ENCODE data around the gene PATE2. TPM values are rescaled to one million over a fixed set of nuclear protein-coding genes. Genes with fewer than 3 reads are reported as not detected.

PATE2 gene
- polyA plus RNA-seq, 3 donors from 2014 or later: not detected

DNA sequence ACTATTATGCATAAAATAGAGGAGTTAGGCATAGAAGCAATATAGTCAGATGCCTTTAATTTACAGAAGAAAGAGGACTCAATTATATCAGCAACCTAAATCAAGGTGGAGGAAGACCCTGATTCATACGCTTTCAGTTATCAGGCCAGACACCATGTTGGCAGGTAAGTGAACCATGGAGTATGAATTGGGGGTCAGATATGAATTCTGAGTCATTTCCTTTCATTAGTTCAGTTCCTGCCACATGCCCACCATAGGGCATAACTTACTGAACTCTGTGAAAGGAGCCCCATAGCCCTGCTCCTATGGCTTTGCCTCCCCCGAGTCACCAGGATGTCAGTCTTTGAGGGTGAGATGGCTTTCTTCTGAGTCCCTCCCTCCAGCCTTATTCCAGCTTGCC, 15.1 kb downstream of the PATE2 start:
- no peak for DNase-seq
- Mint-ChIP-seq H3K4me3 (no peak overlapping the region), H3K9me3 (no peaks in the 10 kb centered on the region), H3K36me3 (no peaks in the 10 kb centered on the region), H3K4me1 (no peaks in the 10 kb centered on the region), H3K27me3 (ENCODE audit: low read depth in 3 of 3) (peaks cover 7 to 16% (median 7%) of the 10 kb centered on the region in 3 donors), H3K27ac (no peak overlapping the region)

DNA sequence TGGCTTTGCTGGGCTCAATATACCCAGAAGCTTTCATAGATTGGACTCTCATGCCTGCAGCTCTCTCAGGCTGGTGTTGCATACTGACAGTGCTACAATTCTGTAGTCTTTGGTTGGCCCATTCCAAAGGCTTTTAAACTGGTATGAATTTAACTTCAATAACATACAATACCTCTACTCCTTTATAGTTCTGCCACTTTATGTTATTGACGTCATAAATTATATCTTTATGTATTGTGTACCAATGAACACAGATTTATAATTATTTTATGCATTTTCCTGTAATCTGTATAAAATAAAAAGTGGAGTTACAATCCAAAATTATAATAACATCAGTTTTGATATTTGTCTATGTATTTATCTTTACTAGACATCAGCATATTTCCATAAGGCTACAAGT, 16.2 kb downstream of the PATE2 start:
- Mint-ChIP-seq H3K4me1 (no peaks in the 10 kb centered on the region), H3K4me3 (no peak overlapping the region), H3K36me3 (no peaks in the 10 kb centered on the region), H3K9me3 (no peaks in the 10 kb centered on the region), H3K27ac (no peak overlapping the region), H3K27me3 (ENCODE audit: low read depth in 3 of 3) (peaks cover 4 to 16% (median 7%) of the 10 kb centered on the region in 3 donors)
- DNase-seq: no peak

DNA sequence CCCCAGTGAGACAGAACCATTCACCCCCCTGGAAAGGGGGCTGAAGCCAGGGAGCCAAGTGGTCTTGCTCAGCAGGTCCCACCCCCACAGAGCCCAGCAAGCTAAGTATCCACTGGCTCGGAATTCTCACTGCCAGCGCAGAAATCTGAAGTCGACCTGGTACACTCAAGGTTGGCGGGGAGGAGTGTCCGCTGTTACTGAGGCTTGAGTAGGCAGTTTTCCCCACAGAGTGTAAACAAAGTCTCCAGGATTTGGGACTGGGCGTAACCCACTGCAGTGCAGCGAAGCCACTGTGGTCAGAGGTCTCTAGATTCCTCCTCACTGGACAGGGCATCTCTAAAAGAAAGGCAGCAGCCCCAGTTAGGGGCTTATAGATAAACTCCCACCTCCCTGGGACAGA, 22.6 kb downstream of the PATE2 start:
- Mint-ChIP-seq H3K27ac (no peak overlapping the region), H3K27me3 (ENCODE audit: low read depth in 3 of 3) (peaks cover 2 to 15% (median 3%) of the 10 kb centered on the region in 3 donors), H3K36me3 (no peaks in the 10 kb centered on the region), H3K4me1 (no peaks in the 10 kb centered on the region), H3K9me3 (peaks cover 0 to 4% (median 0%) of the 10 kb centered on the region in 6 donors), H3K4me3 (no peak overlapping the region)
- no peak for DNase-seq

DNA sequence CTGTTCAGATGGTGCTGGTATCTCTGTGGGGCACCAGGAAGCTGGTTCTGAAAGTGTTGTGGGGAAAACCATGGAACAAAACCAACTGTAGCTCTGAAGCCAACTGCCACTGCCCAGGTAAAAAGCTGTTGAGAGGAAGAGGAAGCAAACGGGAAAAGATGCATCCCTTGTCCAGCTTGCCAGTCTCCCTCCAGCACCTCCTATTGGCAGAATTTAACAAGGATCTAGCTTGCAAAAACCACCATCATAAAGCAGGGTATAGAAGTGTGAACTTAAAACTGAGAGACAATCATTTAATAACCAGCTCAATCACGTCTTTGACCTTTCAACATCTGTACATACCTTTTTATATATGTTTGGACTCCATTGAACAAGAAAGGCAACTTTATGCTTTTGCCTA, 28.0 kb downstream of the PATE2 start:
- Mint-ChIP-seq H3K27ac (no peak overlapping the region), H3K36me3 (no peaks in the 10 kb centered on the region), H3K4me1 (no peaks in the 10 kb centered on the region), H3K27me3 (ENCODE audit: low read depth in 3 of 3) (peaks cover 0 to 5% (median 3%) of the 10 kb centered on the region in 3 donors), H3K9me3 (peaks cover 0 to 4% (median 0%) of the 10 kb centered on the region in 6 donors), H3K4me3 (no peak overlapping the region)
- DNase-seq: no peak

DNA sequence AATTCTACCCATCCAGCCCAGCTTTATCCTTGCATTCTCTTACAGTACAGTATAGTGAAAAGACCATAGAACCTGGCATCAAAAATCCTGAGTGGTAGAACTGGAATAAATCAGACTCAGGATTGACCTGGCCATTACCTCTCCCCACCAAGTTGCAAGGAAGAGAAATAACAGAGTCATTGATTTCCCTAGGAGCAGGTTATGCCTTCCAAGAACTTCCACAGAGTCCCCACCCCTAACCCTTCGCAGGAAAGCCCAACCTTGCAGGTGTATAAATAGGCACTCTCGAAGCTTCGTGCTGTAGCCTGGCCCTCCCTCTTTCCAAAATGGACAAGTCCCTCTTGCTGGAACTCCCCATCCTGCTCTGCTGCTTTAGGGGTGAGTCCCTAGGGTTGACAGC, 32.6 kb downstream of the PATE2 start, which contains the start of gene PATE1:
Gene PATE1 (plus strand): TSS at position 301 of the 400 bp plus-strand sequence. CDS start 26 bp downstream, at position 327.
- Mint-ChIP-seq H3K27ac (no peak within 1 kb of the TSS), H3K9me3 (peaks cover 0 to 1% (median 0%) of the 10 kb centered on the region in 6 donors), H3K27me3 (ENCODE audit: low read depth in 3 of 3) (peaks cover 0 to 5% (median 3%) of the 10 kb centered on the region in 3 donors), H3K4me3 (no peak within 1 kb of the TSS), H3K4me1 (no peaks in the 10 kb centered on the region), H3K36me3 (no peaks in the 10 kb centered on the region)
- no peak for DNase-seq

DNA sequence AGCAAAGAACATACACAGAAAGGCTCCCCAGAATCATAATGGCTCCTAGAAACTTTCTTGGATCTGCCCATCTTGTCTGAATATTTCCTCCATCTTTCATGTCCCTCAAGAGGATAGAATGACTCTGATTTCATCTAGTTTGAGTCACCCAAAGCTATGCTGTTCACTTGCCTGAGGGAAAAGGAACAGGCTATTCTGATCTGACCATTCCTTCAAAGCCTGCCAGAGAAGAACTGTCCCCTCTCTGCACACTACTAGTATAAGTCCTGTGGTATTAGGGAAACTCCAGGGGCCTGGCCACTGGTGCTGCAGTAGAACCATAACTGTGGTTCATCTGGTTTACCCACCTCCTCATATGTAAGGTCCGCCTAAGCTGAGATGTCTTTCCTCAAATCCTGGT, 34.9 kb downstream of the PATE2 start:
- Mint-ChIP-seq H3K9me3 (peaks cover 0 to under 1% (median 0%) of the 10 kb centered on the region in 6 donors), H3K27me3 (ENCODE audit: low read depth in 3 of 3) (peaks cover 0 to 8% (median 3%) of the 10 kb centered on the region in 3 donors), H3K4me1 (no peaks in the 10 kb centered on the region), H3K36me3 (no peaks in the 10 kb centered on the region), H3K27ac (no peak overlapping the region), H3K4me3 (no peak overlapping the region)
- no peak for DNase-seq

DNA sequence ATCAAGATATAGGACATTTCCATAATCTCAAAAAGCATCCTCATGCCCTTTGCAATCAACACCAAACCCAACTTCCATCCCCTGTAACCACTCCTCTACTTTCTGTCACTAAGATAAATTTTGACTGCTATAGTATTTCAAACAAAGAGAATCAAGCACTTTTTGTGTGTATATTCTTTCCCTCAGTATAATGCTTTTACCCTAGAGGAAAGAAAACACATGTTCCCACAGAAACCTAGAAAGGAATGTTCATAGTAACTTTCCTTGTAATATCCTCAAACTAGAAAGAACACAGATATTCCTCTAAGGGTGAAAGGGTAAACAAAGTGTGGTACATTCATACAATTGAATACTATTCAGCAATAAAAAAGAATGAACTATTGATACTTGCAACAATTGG, 38.0 kb downstream of the PATE2 start:
- Mint-ChIP-seq H3K4me3 (no peak overlapping the region), H3K27me3 (ENCODE audit: low read depth in 3 of 3) (peaks cover 0 to 8% (median 7%) of the 10 kb centered on the region in 3 donors), H3K36me3 (no peaks in the 10 kb centered on the region), H3K4me1 (no peaks in the 10 kb centered on the region), H3K27ac (no peak overlapping the region), H3K9me3 (peaks cover 0 to 13% (median 4%) of the 10 kb centered on the region in 6 donors)
- DNase-seq: no peak

DNA sequence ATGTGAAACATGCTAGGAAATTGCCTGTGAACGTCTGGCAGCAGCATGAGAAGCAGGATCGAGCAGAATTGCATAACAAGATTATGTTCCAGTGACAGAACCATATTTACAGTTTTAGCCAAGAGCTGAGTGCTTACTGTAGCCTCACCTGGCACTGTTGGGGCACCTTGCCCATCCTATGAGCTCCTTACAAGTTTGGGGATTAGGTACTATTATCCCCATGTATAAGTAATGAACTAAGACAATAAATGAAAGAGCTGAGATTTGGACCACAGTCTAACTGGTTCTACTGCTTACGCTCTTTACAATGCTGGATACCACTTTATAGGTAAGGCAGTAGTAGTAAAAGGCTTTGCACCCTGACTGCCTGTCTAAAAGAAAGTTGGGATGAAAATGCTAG, 49.7 kb downstream of the PATE2 start:
- peaks cover 0 to 4% (median 3%) of the 10 kb centered on the region in 3 donors for H3K27me3 Mint-ChIP-seq (ENCODE audit: low read depth in 3 of 3)
- H3K27ac Mint-ChIP-seq: no peak overlapping the region
- H3K4me1 Mint-ChIP-seq: no peaks in the 10 kb centered on the region
- H3K4me3 Mint-ChIP-seq: no peak overlapping the region
- peaks cover 0 to under 1% (median 0%) of the 10 kb centered on the region in 6 donors for H3K9me3 Mint-ChIP-seq
- no peak for DNase-seq
- H3K36me3 Mint-ChIP-seq: no peaks in the 10 kb centered on the region

Other genes starting within 250 kb of the PATE2 start
- gene EI24, start 209.4 kb downstream of the PATE2 start, polyA plus RNA-seq: 10 to 100 TPM; 40.9 to 78.6 (median 57.9) TPM
- 100 to 1,000 TPM in 2 of 3 donors, 10 to 100 TPM in 1; 59.3 to 109 (median 100) TPM for gene STT3A, start 186.0 kb downstream of the PATE2 start, polyA plus RNA-seq
- gene CHEK1, start 153.7 kb downstream of the PATE2 start, polyA plus RNA-seq: 1 to 10 TPM; 2.0 to 2.8 (median 2.4) TPM
- not detected for gene ACRV1, start 98.0 kb downstream of the PATE2 start, polyA plus RNA-seq
- not detected for gene PATE1, start 32.5 kb downstream of the PATE2 start, polyA plus RNA-seq
- gene PATE3, start 9.3 kb upstream of the PATE2 start, polyA plus RNA-seq: not detected
- gene PATE4, start 54.5 kb upstream of the PATE2 start, polyA plus RNA-seq: not detected
- 10 to 100 TPM in 1 of 3 donors, 1 to 10 TPM in 2; 6.2 to 11.5 (median 7.7) TPM for gene HYLS1, start 108.8 kb upstream of the PATE2 start, polyA plus RNA-seq
- gene PUS3, start 124.4 kb upstream of the PATE2 start, polyA plus RNA-seq: 10 to 100 TPM in 2 of 3 donors, 1 to 10 TPM in 1; 5.5 to 17.3 (median 10.0) TPM
- gene DDX25, start 125.7 kb upstream of the PATE2 start, polyA plus RNA-seq: not detected
- gene VSIG10L2, start 167.2 kb upstream of the PATE2 start, polyA plus RNA-seq: not detected